GM21619 (cell line): ENCODE results near the gene PLEK2.
"Not testable (repeated sequence)": the region's sequence is repeated elsewhere in the genome, so short reads cannot be mapped to it uniquely, and the experiment has no call there.

Experiments
- ATAC-seq: cut with Tn5 transposase; IDR thresholded peaks from one replicate; pipeline ENCODE4 v1.9.1; 2021; ENCODE audit not compliant: unreplicated experiment

Gene PLEK2

GRCh38 chr14:67411820-67412421 is at the start of gene PLEK2:
Gene PLEK2 (minus strand): TSS chr14:67412165. CDS start chr14:67412059, 106 bp downstream.
- ATAC-seq: no peak

- no peak for ATAC-seq
Measured at GRCh38 chr14:67461341-67461985, 49.5 kb upstream of the PLEK2 start.

GRCh38 chr14:67459336-67459735 is 47.4 kb upstream of the PLEK2 start:
- no peak for ATAC-seq

- no peak for ATAC-seq
Measured at GRCh38 chr14:67457782-67458181, 45.8 kb upstream of the PLEK2 start.

GRCh38 chr14:67456732-67457131 is 44.8 kb upstream of the PLEK2 start:
- ATAC-seq: no peak

GRCh38 chr14:67453575-67454300 is 41.8 kb upstream of the PLEK2 start:
- no peak for ATAC-seq

- ATAC-seq: not testable (repeated sequence)
Measured at GRCh38 chr14:67451667-67452066, 39.7 kb upstream of the PLEK2 start.

GRCh38 chr14:67449096-67449495 is 37.1 kb upstream of the PLEK2 start:
- no peak for ATAC-seq

GRCh38 chr14:67447033-67447381 is 35.0 kb upstream of the PLEK2 start:
- ATAC-seq: no peak

GRCh38 chr14:67446371-67447032 is 34.5 kb upstream of the PLEK2 start:
- ATAC-seq: no peak

GRCh38 chr14:67444395-67444794 is 32.4 kb upstream of the PLEK2 start:
- ATAC-seq: no peak

GRCh38 chr14:67442139-67442906 is 30.4 kb upstream of the PLEK2 start:
- ATAC-seq: no peak

GRCh38 chr14:67441672-67442071 is 29.7 kb upstream of the PLEK2 start:
- no peak for ATAC-seq

GRCh38 chr14:67441256-67441655 is 29.3 kb upstream of the PLEK2 start:
- no peak for ATAC-seq

- ATAC-seq: no peak
Measured at GRCh38 chr14:67440513-67440912, 28.5 kb upstream of the PLEK2 start.

- no peak for ATAC-seq
Measured at GRCh38 chr14:67438969-67439368, 27.0 kb upstream of the PLEK2 start.

- ATAC-seq: no peak
Measured at GRCh38 chr14:67436006-67436866, 24.3 kb upstream of the PLEK2 start.

- no peak for ATAC-seq
Measured at GRCh38 chr14:67435603-67436002, 23.6 kb upstream of the PLEK2 start.

GRCh38 chr14:67432050-67432564 is 20.1 kb upstream of the PLEK2 start:
- ATAC-seq: no peak
